Osteoblast (primary cell): ENCODE measurements around the gene PRMT3. TPM values are rescaled to one million over a fixed set of nuclear protein-coding genes. Genes with fewer than 3 reads are reported as not detected.

Source experiments
- DNase-seq: peaks from one replicate; pipeline ENCODE4 v3.0.0; 2011; ENCODE audit warnings: low spot score, mixed read lengths; ENCODE audit not compliant: insufficient read length; ENCODE audit errors: missing footprints
- H2AFZ ChIP-seq: 2 replicates; pipeline ENCODE4 v1.6.0; 2011; ENCODE audit warnings: mild to moderate bottlenecking, low read length
- H3K27ac ChIP-seq: 2 replicates; pipeline ENCODE4 v1.5.1; 2011; ENCODE audit warnings: mild to moderate bottlenecking, low read depth, low read length, moderate library complexity
- H3K27me3 ChIP-seq: 2 replicates; pipeline ENCODE4 v1.6.0; 2012; ENCODE audit warnings: mild to moderate bottlenecking, control low read depth, inconsistent platforms, low read length, moderate library complexity; ENCODE audit not compliant: insufficient read depth
- H3K36me3 ChIP-seq: 2 replicates; pipeline ENCODE4 v1.5.1; 2011; ENCODE audit warnings: mild to moderate bottlenecking, low read length, control low read depth, moderate library complexity; ENCODE audit not compliant: insufficient read depth
- H3K4me1 ChIP-seq: 2 replicates; pipeline ENCODE4 v1.5.1; 2011; ENCODE audit warnings: mild to moderate bottlenecking, low read length, control low read depth, moderate library complexity; ENCODE audit not compliant: insufficient read depth
- H3K4me2 ChIP-seq: 2 replicates; pipeline ENCODE4 v1.6.0; 2011; ENCODE audit warnings: mild to moderate bottlenecking, low read length; ENCODE audit not compliant: insufficient read depth
- H3K4me3 ChIP-seq: fragments of 200-600 bp; sonication (generic); 3 replicates; pipeline ENCODE4 v1.5.1; 2012; ENCODE audit warnings: mild to moderate bottlenecking, low read length, inconsistent platforms; ENCODE audit not compliant: insufficient read depth
- H3K79me2 ChIP-seq: 2 replicates; pipeline ENCODE4 v1.6.0; 2012; ENCODE audit warnings: mild to moderate bottlenecking, low read length, control low read depth, inconsistent platforms; ENCODE audit not compliant: insufficient read depth
- H3K9me3 ChIP-seq: 2 replicates; pipeline ENCODE4 v1.5.1; 2011; ENCODE audit warnings: low read depth, low read length, control low read depth
- H4K20me1 ChIP-seq: 2 replicates; pipeline ENCODE4 v1.6.0; 2012; ENCODE audit warnings: mild to moderate bottlenecking, low read length, control low read depth; ENCODE audit not compliant: insufficient read depth
- total RNA-seq: library from RNA; depleted of rRNA; stranded (reverse); fragments of >200 nt; gene quantifications from 2 replicates; pipeline ENCODE4 v1.2.3, GENCODE V29; 2012
- TF ChIP-seq, protein P1 (sequence below): IDR thresholded peaks from 2 replicates; pipeline ENCODE4 v1.5.1; 2011; ENCODE audit warnings: mild to moderate bottlenecking, low read depth, low read length, moderate library complexity; ENCODE audit errors: extremely low read depth

The PRMT3 gene
- total RNA-seq, 1 donor = 20.6 TPM

DNA sequence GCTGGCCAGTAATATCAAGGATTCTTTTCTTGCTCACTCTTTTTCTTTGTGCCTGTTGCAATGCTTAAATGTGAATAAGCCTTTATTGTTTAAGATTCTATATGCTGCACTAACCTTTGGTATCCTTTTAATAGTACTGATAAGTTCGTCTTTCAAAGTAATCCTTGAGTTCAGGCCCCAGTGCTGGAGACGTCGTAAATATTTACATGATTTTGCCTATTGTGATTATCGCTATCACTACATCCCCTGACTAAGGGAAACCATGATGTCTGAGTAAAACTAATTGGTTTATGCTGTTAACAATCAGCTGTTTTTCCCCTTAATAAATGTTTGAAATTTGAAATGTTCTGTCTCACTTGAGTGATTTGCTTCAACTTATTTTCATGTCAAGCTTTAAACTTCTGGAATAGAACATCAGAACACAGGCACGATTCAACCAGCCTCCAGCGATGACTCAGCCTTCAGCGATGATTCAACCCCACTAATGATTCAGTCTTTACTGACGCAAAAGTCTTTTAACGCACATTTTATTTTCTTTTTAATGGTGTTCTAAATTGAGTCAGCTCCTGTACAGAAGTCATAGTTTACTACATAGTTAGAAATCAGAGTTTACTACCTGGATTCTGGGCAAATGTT is 20.1 kb upstream of the PRMT3 start:
- Histone ChIP-seq H3K4me2 (peak overlapping the region; percentile 63), H3K4me3 (no peak overlapping the region), H3K27ac (peak overlapping the region; percentile 81), H4K20me1 (no peaks in the 10 kb centered on the region), H2AFZ (no peak overlapping the region), H3K36me3 (peaks cover 7% of the 10 kb centered on the region), H3K79me2 (peaks cover 23% of the 10 kb centered on the region), H3K9me3 (no peaks in the 10 kb centered on the region), H3K4me1 (peaks cover 28% of the 10 kb centered on the region), H3K27me3 (no peaks in the 10 kb centered on the region)
- TF ChIP-seq, protein P1, sequence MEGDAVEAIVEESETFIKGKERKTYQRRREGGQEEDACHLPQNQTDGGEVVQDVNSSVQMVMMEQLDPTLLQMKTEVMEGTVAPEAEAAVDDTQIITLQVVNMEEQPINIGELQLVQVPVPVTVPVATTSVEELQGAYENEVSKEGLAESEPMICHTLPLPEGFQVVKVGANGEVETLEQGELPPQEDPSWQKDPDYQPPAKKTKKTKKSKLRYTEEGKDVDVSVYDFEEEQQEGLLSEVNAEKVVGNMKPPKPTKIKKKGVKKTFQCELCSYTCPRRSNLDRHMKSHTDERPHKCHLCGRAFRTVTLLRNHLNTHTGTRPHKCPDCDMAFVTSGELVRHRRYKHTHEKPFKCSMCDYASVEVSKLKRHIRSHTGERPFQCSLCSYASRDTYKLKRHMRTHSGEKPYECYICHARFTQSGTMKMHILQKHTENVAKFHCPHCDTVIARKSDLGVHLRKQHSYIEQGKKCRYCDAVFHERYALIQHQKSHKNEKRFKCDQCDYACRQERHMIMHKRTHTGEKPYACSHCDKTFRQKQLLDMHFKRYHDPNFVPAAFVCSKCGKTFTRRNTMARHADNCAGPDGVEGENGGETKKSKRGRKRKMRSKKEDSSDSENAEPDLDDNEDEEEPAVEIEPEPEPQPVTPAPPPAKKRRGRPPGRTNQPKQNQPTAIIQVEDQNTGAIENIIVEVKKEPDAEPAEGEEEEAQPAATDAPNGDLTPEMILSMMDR = no peak
- DNase-seq = peak; percentile 96

DNA sequence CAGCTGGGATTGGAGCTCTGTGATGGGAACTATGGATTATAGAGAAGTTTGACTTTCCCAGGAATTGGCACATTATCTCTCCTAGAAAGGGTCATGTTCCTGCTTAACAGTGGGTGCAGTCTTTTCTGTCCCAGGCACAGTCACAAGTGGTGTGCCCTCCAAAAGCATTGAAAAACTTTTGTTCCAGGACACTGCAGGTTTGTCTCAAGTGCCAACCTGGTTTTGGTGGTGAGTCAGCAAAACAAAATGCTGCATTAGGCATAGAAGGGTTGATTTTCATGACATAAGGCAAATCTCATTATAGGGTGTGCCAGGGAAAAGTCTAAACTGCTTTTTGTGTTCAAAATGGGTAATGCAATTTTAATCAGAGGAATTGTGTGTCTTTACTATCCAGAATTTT is 19.1 kb upstream of the PRMT3 start:
- H3K36me3 ChIP-seq = peaks cover 7% of the 10 kb centered on the region
- no peak overlapping the region for H3K4me3 ChIP-seq
- H3K9me3 ChIP-seq = no peaks in the 10 kb centered on the region
- H2AFZ ChIP-seq = no peak overlapping the region
- DNase-seq = no peak
- peaks cover 23% of the 10 kb centered on the region for H3K79me2 ChIP-seq
- H3K4me2 ChIP-seq = no peak overlapping the region
- no peaks in the 10 kb centered on the region for H4K20me1 ChIP-seq
- H3K4me1 ChIP-seq = peaks cover 28% of the 10 kb centered on the region
- TF ChIP-seq, protein P1 = no peak
- H3K27me3 ChIP-seq = no peaks in the 10 kb centered on the region
- peak overlapping the region; percentile 66 for H3K27ac ChIP-seq

DNA sequence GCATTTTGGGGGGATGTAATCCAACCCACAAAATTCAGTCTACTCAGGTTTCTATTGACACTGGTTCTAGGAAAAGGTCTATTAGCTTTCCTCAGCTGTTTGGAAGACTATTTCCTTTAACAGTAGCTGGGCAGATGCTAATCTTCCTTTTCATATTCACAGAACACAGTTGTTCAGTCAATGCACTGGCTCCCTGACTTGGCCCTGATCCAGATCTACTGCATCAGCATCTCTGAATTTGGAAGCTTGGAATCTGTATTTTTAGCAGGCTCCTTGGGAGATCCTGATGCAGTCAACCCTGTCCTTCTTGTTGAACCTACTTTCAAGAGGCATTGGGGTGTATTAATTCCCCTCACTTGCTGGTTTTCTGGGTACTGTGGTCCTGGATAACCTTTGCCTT is 17.7 kb upstream of the PRMT3 start:
- Histone ChIP-seq H4K20me1 (no peaks in the 10 kb centered on the region), H2AFZ (no peak overlapping the region), H3K27ac (no peak overlapping the region), H3K36me3 (peaks cover 7% of the 10 kb centered on the region), H3K27me3 (no peaks in the 10 kb centered on the region), H3K4me1 (peaks cover 24% of the 10 kb centered on the region), H3K79me2 (peaks cover 15% of the 10 kb centered on the region), H3K4me2 (no peak overlapping the region), H3K9me3 (no peaks in the 10 kb centered on the region), H3K4me3 (no peak overlapping the region)
- DNase-seq = no peak
- TF ChIP-seq, protein P1 = no peak

DNA sequence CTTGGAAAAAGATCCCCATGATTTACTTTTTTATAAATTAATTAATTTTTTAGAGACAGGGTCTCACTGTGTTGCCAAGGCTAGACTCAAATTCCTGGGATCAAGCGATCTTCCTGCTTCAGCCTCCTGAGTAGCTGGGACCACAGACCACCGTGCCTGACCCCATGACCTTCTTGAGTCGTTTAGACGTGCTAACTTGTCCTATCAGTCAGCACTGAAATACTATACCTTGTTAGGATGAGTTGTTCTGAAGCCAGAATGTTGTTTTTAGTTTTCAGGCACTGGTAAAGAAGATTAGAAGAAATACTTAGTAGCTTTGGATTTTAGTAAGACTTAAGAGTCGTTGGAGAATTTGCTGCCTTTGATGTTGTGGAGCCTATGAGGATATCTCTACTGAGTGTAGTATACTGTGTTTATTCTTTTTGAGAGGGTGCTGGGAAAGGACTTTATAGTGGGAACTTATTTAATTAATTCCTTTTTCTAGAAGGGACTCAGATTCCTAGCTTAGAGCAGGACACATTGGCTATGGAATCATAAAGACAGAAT is 15.4 kb upstream of the PRMT3 start:
- H3K9me3 ChIP-seq = no peaks in the 10 kb centered on the region
- peaks cover 10% of the 10 kb centered on the region for H3K79me2 ChIP-seq
- DNase-seq = no peak
- H3K27ac ChIP-seq = no peak overlapping the region
- TF ChIP-seq, protein P1 = no peak
- no peak overlapping the region for H3K4me2 ChIP-seq
- no peak overlapping the region for H2AFZ ChIP-seq
- no peaks in the 10 kb centered on the region for H4K20me1 ChIP-seq
- no peaks in the 10 kb centered on the region for H3K27me3 ChIP-seq
- H3K36me3 ChIP-seq = peaks cover 10% of the 10 kb centered on the region
- no peak overlapping the region for H3K4me3 ChIP-seq
- H3K4me1 ChIP-seq = peaks cover 19% of the 10 kb centered on the region
